CD4-positive, alpha-beta memory T cell (primary cell): ENCODE data around the gene CLP1. TPM values are rescaled to one million over a fixed set of nuclear protein-coding genes. Genes with fewer than 3 reads are reported as not detected.

ENCODE experiments used
- CTCF ChIA-PET: fragments of 350-600 bp; sonication (Branson Sonifier 250); formaldehyde crosslinking; loops from one replicate; lab custom pipeline; 2021; ENCODE audit warnings: inconsistent platforms; ENCODE audit not compliant: partially characterized antibody; lab: Charles Lee
- POLR2A ChIA-PET: fragments of 350-600 bp; sonication (Branson Sonifier 250); formaldehyde crosslinking; loops from one replicate; lab custom pipeline; 2021; ENCODE audit not compliant: partially characterized antibody; lab: Charles Lee
- DNase-seq, 5 donors: peaks; one replicate each; pipeline versions ENCODE4 v3.0.0 to v3.0.0-alpha.2; 2020 to 2022; ENCODE audit warnings: mixed read lengths in 1 of 5
- H3K27ac ChIP-seq: one replicate; pipeline ENCODE4 v1.7.0; 2013; ENCODE audit warnings: low read depth, low read length
- H3K27me3 ChIP-seq: 2 replicates; pipeline ENCODE4 v1.7.0; 2013; ENCODE audit warnings: mild to moderate bottlenecking, low read length, moderate library complexity; ENCODE audit not compliant: insufficient read depth
- H3K36me3 ChIP-seq: 2 replicates; pipeline ENCODE4 v1.7.0; 2013; ENCODE audit warnings: mild to moderate bottlenecking, low read length, moderate library complexity; ENCODE audit not compliant: insufficient read depth
- H3K4me1 ChIP-seq: 2 replicates; pipeline ENCODE4 v1.7.0; 2013; ENCODE audit warnings: mild to moderate bottlenecking, low read length, moderate library complexity; ENCODE audit not compliant: insufficient read depth
- H3K4me3 ChIP-seq, 2 donors: one replicate each; pipeline ENCODE4 v1.7.0; 2013; ENCODE audit warnings: low read length in 2 of 2, mild to moderate bottlenecking in 1 of 2
- H3K9me3 ChIP-seq, 2 donors: one replicate each; pipeline ENCODE4 v1.7.0; 2013; ENCODE audit warnings: low read length in 2 of 2, control low read depth in 1 of 2; ENCODE audit not compliant: control insufficient read depth in 1 of 2
- H3K27ac Mint-ChIP-seq, 7 donors: one replicate each; pipeline ENCODE4 v1.8.0; 2020 to 2021; ENCODE audit warnings: mixed read lengths in 7 of 7, mild to moderate bottlenecking in 6 of 7, inconsistent platforms in 3 of 7, moderate library complexity in 3 of 7
- H3K27me3 Mint-ChIP-seq, 2 donors: one replicate each; pipeline ENCODE4 v1.8.0; 2020 to 2021; ENCODE audit warnings: mixed read lengths in 2 of 2
- H3K36me3 Mint-ChIP-seq, 2 donors: one replicate each; pipeline ENCODE4 v1.8.0; 2020 to 2021; ENCODE audit warnings: mixed read lengths in 2 of 2, inconsistent platforms in 1 of 2, mild to moderate bottlenecking in 1 of 2
- H3K4me1 Mint-ChIP-seq, 4 donors: one replicate each; pipeline ENCODE4 v1.8.0; 2020 to 2021; ENCODE audit warnings: mixed read lengths in 4 of 4, mild to moderate bottlenecking in 1 of 4
- H3K4me3 Mint-ChIP-seq, 8 donors: one replicate each; pipeline ENCODE4 v1.8.0; 2020 to 2021; ENCODE audit warnings: mixed read lengths in 8 of 8, mild to moderate bottlenecking in 7 of 8, moderate library complexity in 6 of 8, inconsistent platforms in 3 of 8
- H3K9me3 Mint-ChIP-seq, 8 donors: one replicate each; pipeline ENCODE4 v1.8.0; 2020 to 2021; ENCODE audit warnings: mixed read lengths in 8 of 8, mild to moderate bottlenecking in 5 of 8, inconsistent platforms in 3 of 8, moderate library complexity in 1 of 8
- intact Hi-C: fragments of 100-400 bp; cut with micrococcal nuclease; formaldehyde crosslinking; loops from one replicate; pipeline ENCODE4 v1.15.1; 2023
- polyA plus RNA-seq, 2 donors: library from polyadenylated mRNA; unstranded; fragments of 300-500 nt; fragmentation: Illumina TruSeq; gene quantifications; one replicate each; pipeline ENCODE4 v1.2.3, GENCODE V29; 2021
- total RNA-seq, 2 experiments: library from RNA; stranded (reverse); gene quantifications; one replicate each; pipeline ENCODE4 v1.2.3, GENCODE V29; 2021

The CLP1 gene
- total and polyA plus RNA-seq, 4 experiments from 2014 or later = 9.6 to 22.5 (median 15.1) TPM

- H3K36me3 ChIP-seq = no peaks in the 10 kb centered on the region
- no peaks in the 10 kb centered on the region for H3K9me3 ChIP-seq
- peaks cover 36 to 46% of the 10 kb centered on the region in 2 donors for H3K27me3 Mint-ChIP-seq
- no peak overlapping the region for H3K4me3 Mint-ChIP-seq
- H3K36me3 Mint-ChIP-seq = no peaks in the 10 kb centered on the region
- ChIA-PET POLR2A (no interaction called here), CTCF (interaction anchor here (0.8 to 1.9 kb wide), 5 partner anchors 9 to 141 kb away, joined by 3 to 13 read pairs (median 4); no protein-coding TSS in a partner anchor)
- peaks cover 2 to 16% (median 8%) of the 10 kb centered on the region in 4 donors for H3K4me1 Mint-ChIP-seq
- H3K27ac Mint-ChIP-seq = no peak overlapping the region
- intact Hi-C loops = no loop called here
- no peak for DNase-seq
- peaks cover 14% of the 10 kb centered on the region for H3K4me1 ChIP-seq
- H3K4me3 ChIP-seq = no peak overlapping the region
- no peak overlapping the region for H3K27ac ChIP-seq
- H3K9me3 Mint-ChIP-seq = no peaks in the 10 kb centered on the region
- peaks cover 13% of the 10 kb centered on the region for H3K27me3 ChIP-seq
Measured at GRCh38 chr11:57634311-57634710, 23.3 kb upstream of the CLP1 start.

GRCh38 chr11:57635246-57635645, 22.3 kb upstream of the CLP1 start:
- Mint-ChIP-seq H3K4me3 (no peak overlapping the region), H3K9me3 (no peaks in the 10 kb centered on the region), H3K27me3 (peaks cover 34 to 45% of the 10 kb centered on the region in 2 donors), H3K4me1 (peaks cover 2 to 16% (median 8%) of the 10 kb centered on the region in 4 donors), H3K27ac (no peak overlapping the region), H3K36me3 (no peaks in the 10 kb centered on the region)
- DNase-seq = no peak
- intact Hi-C loops = no loop called here
- Histone ChIP-seq H3K4me1 (peaks cover 19% of the 10 kb centered on the region), H3K4me3 (no peak overlapping the region), H3K27ac (no peak overlapping the region), H3K9me3 (no peaks in the 10 kb centered on the region), H3K27me3 (peaks cover 13% of the 10 kb centered on the region), H3K36me3 (no peaks in the 10 kb centered on the region)
- POLR2A ChIA-PET = no interaction called here
- CTCF ChIA-PET = interaction anchor here (0.7 to 1.9 kb wide), 8 partner anchors 9 to 1535 kb away, joined by 3 to 13 read pairs (median 4); partner anchors contain the start of gene UBE2L6

- Mint-ChIP-seq H3K36me3 (no peaks in the 10 kb centered on the region), H3K27me3 (peaks cover 24 to 40% of the 10 kb centered on the region in 2 donors), H3K4me3 (peak overlapping the region; percentile 64 to 91 (median 81)), H3K9me3 (no peaks in the 10 kb centered on the region), H3K27ac (peak overlapping the region in 1 of 7 donors; percentile 77), H3K4me1 (peaks cover 2 to 16% (median 8%) of the 10 kb centered on the region in 4 donors)
- no peak for DNase-seq
- no peaks in the 10 kb centered on the region for H3K9me3 ChIP-seq
- POLR2A ChIA-PET = no interaction called here
- H3K27me3 ChIP-seq = peaks cover 13% of the 10 kb centered on the region
- H3K4me3 ChIP-seq = no peak overlapping the region
- no peaks in the 10 kb centered on the region for H3K36me3 ChIP-seq
- intact Hi-C loops = no loop called here
- CTCF ChIA-PET = interaction anchor here (1.0 to 1.8 kb wide), 5 partner anchors 10 to 106 kb away, joined by 3 to 5 read pairs (median 3); partner anchors contain the start of gene UBE2L6
- H3K4me1 ChIP-seq = peaks cover 19% of the 10 kb centered on the region
- H3K27ac ChIP-seq = no peak overlapping the region
Measured at GRCh38 chr11:57637626-57638004, 19.9 kb upstream of the CLP1 start.

- no peak for DNase-seq
- Mint-ChIP-seq H3K9me3 (no peaks in the 10 kb centered on the region), H3K36me3 (no peaks in the 10 kb centered on the region), H3K27me3 (peaks cover 24 to 40% of the 10 kb centered on the region in 2 donors), H3K4me3 (peak overlapping the region; percentile 82 to 91 (median 88)), H3K27ac (peak overlapping the region in 3 of 7 donors; percentile 32 to 77 (median 74)), H3K4me1 (peaks cover 2 to 16% (median 8%) of the 10 kb centered on the region in 4 donors)
- Histone ChIP-seq H3K27ac (no peak overlapping the region), H3K36me3 (no peaks in the 10 kb centered on the region), H3K4me3 (peak overlapping the region; percentile 17 to 61), H3K9me3 (no peaks in the 10 kb centered on the region), H3K4me1 (peaks cover 19% of the 10 kb centered on the region), H3K27me3 (peaks cover 13% of the 10 kb centered on the region)
- CTCF ChIA-PET = interaction anchor here (0.8 to 8.0 kb wide), 6 partner anchors 11 to 181 kb away, joined by 4 to 181 read pairs (median 54); partner anchors contain the start of gene UBE2L6
- intact Hi-C loops = no loop called here
- POLR2A ChIA-PET = interaction anchor here (4.1 kb wide), 1 partner anchor 70 kb away, joined by 20 read pairs; the partner anchor contains the start of gene UBE2L6
Measured at GRCh38 chr11:57638005-57638781, 19.4 kb upstream of the CLP1 start.

- ChIA-PET CTCF (interaction anchor here (0.6 to 8.0 kb wide), 9 partner anchors 8 to 294 kb away, joined by 3 to 181 read pairs (median 32); partner anchors contain the start of gene UBE2L6), POLR2A (interaction anchor here (1.3 to 4.1 kb wide), 2 partner anchors 10 to 71 kb away, joined by 6 to 20 read pairs; partner anchors contain the start of genes UBE2L6 and YPEL4)
- Histone ChIP-seq H3K4me1 (peaks cover 19% of the 10 kb centered on the region), H3K27ac (no peak overlapping the region), H3K36me3 (no peaks in the 10 kb centered on the region), H3K4me3 (peak overlapping the region; percentile 17 to 61), H3K9me3 (no peaks in the 10 kb centered on the region), H3K27me3 (peaks cover 13% of the 10 kb centered on the region)
- peak overlapping the region; percentile 82 to 91 (median 88) for H3K4me3 Mint-ChIP-seq
- no peak for DNase-seq
- peaks cover 27 to 39% of the 10 kb centered on the region in 2 donors for H3K27me3 Mint-ChIP-seq
- peak overlapping the region in 2 of 7 donors; percentile 56 to 74 for H3K27ac Mint-ChIP-seq
- H3K4me1 Mint-ChIP-seq = peaks cover 3 to 16% (median 8%) of the 10 kb centered on the region in 4 donors
- intact Hi-C loops = no loop called here
- no peaks in the 10 kb centered on the region for H3K9me3 Mint-ChIP-seq
- H3K36me3 Mint-ChIP-seq = no peaks in the 10 kb centered on the region
Measured at GRCh38 chr11:57638811-57639320, 18.7 kb upstream of the CLP1 start.

- intact Hi-C loops = loop anchor here (10.0 kb wide), 1 partner anchor 885 kb away; no protein-coding TSS in a partner anchor
- ChIA-PET CTCF (interaction anchor here (0.6 to 8.0 kb wide), 11 partner anchors 8 to 294 kb away, joined by 3 to 181 read pairs (median 20); partner anchors contain the start of gene UBE2L6), POLR2A (interaction anchor here (1.0 to 4.1 kb wide), 3 partner anchors 9 to 71 kb away, joined by 3 to 20 read pairs (median 6); partner anchors contain the start of genes CLP1, UBE2L6 and YPEL4)
- H3K4me1 Mint-ChIP-seq = peaks cover 3 to 16% (median 8%) of the 10 kb centered on the region in 4 donors
- Histone ChIP-seq H3K9me3 (no peaks in the 10 kb centered on the region), H3K36me3 (no peaks in the 10 kb centered on the region), H3K4me1 (peaks cover 19% of the 10 kb centered on the region), H3K4me3 (peak overlapping the region in 1 of 2 donors; percentile 61), H3K27ac (no peak overlapping the region), H3K27me3 (peaks cover 13% of the 10 kb centered on the region)
- no peaks in the 10 kb centered on the region for H3K9me3 Mint-ChIP-seq
- no peak overlapping the region for H3K27ac Mint-ChIP-seq
- peaks cover 22 to 35% of the 10 kb centered on the region in 2 donors for H3K27me3 Mint-ChIP-seq
- no peaks in the 10 kb centered on the region for H3K36me3 Mint-ChIP-seq
- no peak for DNase-seq
- peak overlapping the region; percentile 82 to 91 (median 88) for H3K4me3 Mint-ChIP-seq
Measured at GRCh38 chr11:57639321-57640067, 18.1 kb upstream of the CLP1 start.
